MM.1S (cell line): ENCODE results near the gene CIITA.
A peak's percentile ranks its signal among the peaks of the same experiment; 100 is the strongest.

Source experiments
- DNase-seq: peaks from one replicate; pipeline ENCODE4 v3.0.0-alpha.2; 2015
- H2AFZ ChIP-seq: fragments of 300-600 bp; sonication (generic); 2 replicates; pipeline ENCODE4 v1.6.0; 2016; ENCODE audit warnings: antibody characterized with exemption, low read length
- H3F3A ChIP-seq: fragments of 300-600 bp; sonication (generic); 2 replicates; pipeline ENCODE4 v1.6.1; 2016; ENCODE audit warnings: mild to moderate bottlenecking, antibody characterized with exemption, low read length, moderate library complexity, mixed read lengths; ENCODE audit not compliant: insufficient read depth
- H3K27ac ChIP-seq: fragments of 300-600 bp; sonication (generic); 2 replicates; pipeline ENCODE4 v1.5.1; 2016; ENCODE audit warnings: mild to moderate bottlenecking, low read length
- H3K27me3 ChIP-seq: fragments of 300-600 bp; sonication (generic); replicated peaks from 2 replicates; pipeline ENCODE4 v1.6.0; 2016; ENCODE audit warnings: low read length; ENCODE audit not compliant: insufficient read depth
- H3K36me3 ChIP-seq: fragments of 300-600 bp; sonication (generic); replicated peaks from 2 replicates; pipeline ENCODE4 v1.6.1; 2016; ENCODE audit warnings: mild to moderate bottlenecking, low read length, mixed read lengths; ENCODE audit not compliant: insufficient read depth
- H3K4me1 ChIP-seq: fragments of 300-600 bp; sonication (generic); 2 replicates; pipeline ENCODE4 v1.6.1; 2016; ENCODE audit warnings: low read length, mixed read lengths
- H3K4me2 ChIP-seq: fragments of 300-600 bp; sonication (generic); 2 replicates; pipeline ENCODE4 v1.6.0; 2016; ENCODE audit warnings: low read depth, low read length
- H3K4me3 ChIP-seq: fragments of 300-600 bp; sonication (generic); 2 replicates; pipeline ENCODE4 v1.5.1; 2016; ENCODE audit warnings: low read length, mixed read lengths
- H3K79me2 ChIP-seq: fragments of 300-600 bp; sonication (generic); 2 replicates; pipeline ENCODE4 v1.6.1; 2016; ENCODE audit warnings: mixed run types, low read length, mixed read lengths
- H3K9ac ChIP-seq: fragments of 300-600 bp; sonication (generic); 2 replicates; pipeline ENCODE4 v1.6.1; 2016; ENCODE audit warnings: low read length, mixed read lengths
- H3K9me2 ChIP-seq: fragments of 300-600 bp; sonication (generic); replicated peaks from 2 replicates; pipeline ENCODE4 v1.6.1; 2016; ENCODE audit warnings: mild to moderate bottlenecking, low read length, mixed read lengths; ENCODE audit not compliant: insufficient read depth
- H3K9me3 ChIP-seq: fragments of 300-600 bp; sonication (generic); replicated peaks from 2 replicates; pipeline ENCODE4 v1.6.1; 2016; ENCODE audit warnings: mild to moderate bottlenecking, low read length, mixed read lengths; ENCODE audit not compliant: insufficient read depth
- H4K20me1 ChIP-seq: fragments of 300-600 bp; sonication (generic); 2 replicates; pipeline ENCODE4 v1.6.1; 2016; ENCODE audit warnings: mild to moderate bottlenecking, low read length, moderate library complexity, mixed read lengths; ENCODE audit not compliant: insufficient read depth
- EZH2 ChIP-seq: fragments of 300-600 bp; sonication (generic); optimal IDR thresholded peaks from 2 replicates; pipeline ENCODE3; 2017; ENCODE audit warnings: low read depth, mild to moderate bottlenecking, antibody characterized with exemption, low read length, mixed read lengths
- EZH2phosphoT487 ChIP-seq: fragments of 300-600 bp; sonication (generic); IDR thresholded peaks from 2 replicates; pipeline ENCODE4 v1.6.1; 2018; ENCODE audit warnings: antibody characterized with exemption, low read length
- TF ChIP-seq, protein P1 (sequence below): fragments of 300-600 bp; sonication (generic); IDR thresholded peaks from 2 replicates; pipeline ENCODE4 v1.5.1; 2016; ENCODE audit warnings: antibody characterized with exemption, low read length, mixed read lengths

Gene CIITA

GRCh38 chr16:10984509-10984908 is 107.5 kb downstream of the CIITA start:
- H3K27me3 ChIP-seq: no peaks in the 10 kb centered on the region
- DNase-seq: peak; percentile 87
- peak overlapping the region; percentile 70; the same call in 1 of the 2 replicates for H3K27ac ChIP-seq
- H2AFZ ChIP-seq: no peak overlapping the region
- H3K4me2 ChIP-seq: no peak overlapping the region
- TF ChIP-seq, protein P1, sequence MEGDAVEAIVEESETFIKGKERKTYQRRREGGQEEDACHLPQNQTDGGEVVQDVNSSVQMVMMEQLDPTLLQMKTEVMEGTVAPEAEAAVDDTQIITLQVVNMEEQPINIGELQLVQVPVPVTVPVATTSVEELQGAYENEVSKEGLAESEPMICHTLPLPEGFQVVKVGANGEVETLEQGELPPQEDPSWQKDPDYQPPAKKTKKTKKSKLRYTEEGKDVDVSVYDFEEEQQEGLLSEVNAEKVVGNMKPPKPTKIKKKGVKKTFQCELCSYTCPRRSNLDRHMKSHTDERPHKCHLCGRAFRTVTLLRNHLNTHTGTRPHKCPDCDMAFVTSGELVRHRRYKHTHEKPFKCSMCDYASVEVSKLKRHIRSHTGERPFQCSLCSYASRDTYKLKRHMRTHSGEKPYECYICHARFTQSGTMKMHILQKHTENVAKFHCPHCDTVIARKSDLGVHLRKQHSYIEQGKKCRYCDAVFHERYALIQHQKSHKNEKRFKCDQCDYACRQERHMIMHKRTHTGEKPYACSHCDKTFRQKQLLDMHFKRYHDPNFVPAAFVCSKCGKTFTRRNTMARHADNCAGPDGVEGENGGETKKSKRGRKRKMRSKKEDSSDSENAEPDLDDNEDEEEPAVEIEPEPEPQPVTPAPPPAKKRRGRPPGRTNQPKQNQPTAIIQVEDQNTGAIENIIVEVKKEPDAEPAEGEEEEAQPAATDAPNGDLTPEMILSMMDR: no peak
- TF ChIP-seq EZH2: no peak
- TF ChIP-seq EZH2phosphoT487: no peak
- H3K79me2 ChIP-seq: no peaks in the 10 kb centered on the region
- H3K9me2 ChIP-seq: no peaks in the 10 kb centered on the region
- H3F3A ChIP-seq: peaks cover 9% of the 10 kb centered on the region; the same call in 1 of the 2 replicates
- H3K36me3 ChIP-seq: no peaks in the 10 kb centered on the region
- H3K4me1 ChIP-seq: peaks cover 14% of the 10 kb centered on the region
- H3K9me3 ChIP-seq: no peaks in the 10 kb centered on the region
- no peak overlapping the region for H3K4me3 ChIP-seq
- H4K20me1 ChIP-seq: no peaks in the 10 kb centered on the region
- H3K9ac ChIP-seq: no peak overlapping the region
